Spinal cord (tissue), 10 donors: ENCODE measurements around the gene YIF1A. TPM values are rescaled to one million over a fixed set of nuclear protein-coding genes. Genes with fewer than 3 reads are reported as not detected.

Source experiments
- DNase-seq, 6 donors: peaks; one replicate each; pipeline versions ENCODE4 v3.0.0 to v3.0.0-alpha.2; 2013 to 2015; ENCODE audit warnings: low spot score in 6 of 6, low read depth in 4 of 6
- H3K27ac ChIP-seq: one replicate; pipeline ENCODE4 v1.5.1; 2013; ENCODE audit warnings: low read depth, low read length, control low read depth
- H3K27me3 ChIP-seq: one replicate; pipeline ENCODE4 v1.6.1; 2013; ENCODE audit warnings: low read length; ENCODE audit not compliant: control insufficient read depth, insufficient read depth
- H3K36me3 ChIP-seq: one replicate; pipeline ENCODE4 v1.6.1; 2013; ENCODE audit warnings: low read length; ENCODE audit not compliant: control insufficient read depth, insufficient read depth
- H3K4me1 ChIP-seq: one replicate; pipeline ENCODE4 v1.6.1; 2013; ENCODE audit warnings: low read length; ENCODE audit not compliant: control insufficient read depth, insufficient read depth
- H3K4me3 ChIP-seq: one replicate; pipeline ENCODE4 v1.5.1; 2013; ENCODE audit warnings: low read depth, low read length, control low read depth
- H3K9me3 ChIP-seq: one replicate; pipeline ENCODE4 v1.6.1; 2013; ENCODE audit warnings: low read length; ENCODE audit not compliant: control insufficient read depth, insufficient read depth
- WGBS: methylation state at CpG from one replicate; pipeline ENCODE4 v1.1.5; 2013; ENCODE audit warnings: missing lambda C conversion rate; ENCODE audit not compliant: insufficient coverage; 5-methylcytosine and 5-hydroxymethylcytosine counted together
- polyA plus RNA-seq, 2 donors: library from polyadenylated mRNA; unstranded; fragments of 120-200 nt; gene quantifications; one replicate each; pipeline ENCODE4 v1.2.1, GENCODE V29; 2013; ENCODE audit not compliant: insufficient read length in 2 of 2
- total RNA-seq, 2 donors: library from RNA; depleted of rRNA in 1 of 2; stranded (reverse); fragments of 120-200 nt in 1 of 2; fragments of >200 nt in 1 of 2; gene quantifications; one replicate each; pipeline versions ENCODE4 v1.2.3 to v1.2.4, GENCODE V29; 2013 to 2014
- donor health status: healthy.

Gene YIF1A
- total and polyA plus RNA-seq, 4 donors = 43.7 to 87.7 (median 79.6) TPM

- no peak for DNase-seq
- Histone ChIP-seq H3K9me3 (no peaks in the 10 kb centered on the region), H3K36me3 (peaks cover 63% of the 10 kb centered on the region), H3K4me1 (peaks cover 22% of the 10 kb centered on the region), H3K27me3 (no peaks in the 10 kb centered on the region), H3K4me3 (no peak overlapping the region), H3K27ac (no peak overlapping the region)
- WGBS = 89% methylated on average over 1 of the region's 2 CpGs
Measured at GRCh38 chr11:66272596-66272995, 16.3 kb downstream of the YIF1A start.

- DNase-seq = no peak
- no peak overlapping the region for H3K27ac ChIP-seq
- no peaks in the 10 kb centered on the region for H3K9me3 ChIP-seq
- peaks cover 67% of the 10 kb centered on the region for H3K36me3 ChIP-seq
- H3K4me1 ChIP-seq = peaks cover 23% of the 10 kb centered on the region
- H3K27me3 ChIP-seq = no peaks in the 10 kb centered on the region
- WGBS = 77% methylated on average over 3 of the region's 7 CpGs
- no peak overlapping the region for H3K4me3 ChIP-seq
Measured at GRCh38 chr11:66271816-66272215, 17.1 kb downstream of the YIF1A start.

GRCh38 chr11:66268952-66269905 lies 19.7 kb downstream of the YIF1A start:
- under 1% methylated on average over 24 of the region's 32 CpGs for WGBS
- H3K4me1 ChIP-seq = peaks cover 35% of the 10 kb centered on the region
- peak overlapping the region; percentile 96 for H3K4me3 ChIP-seq
- no peaks in the 10 kb centered on the region for H3K9me3 ChIP-seq
- peak overlapping the region; percentile 96 for H3K27ac ChIP-seq
- H3K27me3 ChIP-seq = no peaks in the 10 kb centered on the region
- peaks cover 67% of the 10 kb centered on the region for H3K36me3 ChIP-seq
- DNase-seq = peak in 1 of 6 donors; percentile 17

- peaks cover 68% of the 10 kb centered on the region for H3K36me3 ChIP-seq
- H3K27me3 ChIP-seq = no peaks in the 10 kb centered on the region
- no peaks in the 10 kb centered on the region for H3K9me3 ChIP-seq
- 0% methylated on average over 53 of the region's 64 CpGs for WGBS
- H3K27ac ChIP-seq = peak within 1 kb of the TSS; percentile 99
- peak within 1 kb of the TSS; percentile 96 for H3K4me3 ChIP-seq
- DNase-seq = peak; percentile 99 to 100 (median 100)
- peaks cover 35% of the 10 kb centered on the region for H3K4me1 ChIP-seq
Measured at GRCh38 chr11:66268244-66268951, 20.5 kb downstream of the YIF1A start, which contains the start of gene RAB1B. RAB1B (plus strand) TSS chr11:66268639; CDS start chr11:66268680, 41 bp downstream.

- no peaks in the 10 kb centered on the region for H3K27me3 ChIP-seq
- peak overlapping the region; percentile 81 for H3K4me3 ChIP-seq
- DNase-seq = peak in 4 of 6 donors; percentile 76 to 95 (median 86)
- 0% methylated on average over 47 of the region's 61 CpGs for WGBS
- no peaks in the 10 kb centered on the region for H3K9me3 ChIP-seq
- H3K27ac ChIP-seq = peak overlapping the region; percentile 99
- peaks cover 35% of the 10 kb centered on the region for H3K4me1 ChIP-seq
- peaks cover 68% of the 10 kb centered on the region for H3K36me3 ChIP-seq
Measured at GRCh38 chr11:66267379-66268243, 21.3 kb downstream of the YIF1A start.

GRCh38 chr11:66267039-66267378 lies 21.9 kb downstream of the YIF1A start:
- Histone ChIP-seq H3K4me1 (peaks cover 35% of the 10 kb centered on the region), H3K27me3 (no peaks in the 10 kb centered on the region), H3K27ac (peak overlapping the region; percentile 99), H3K4me3 (peak overlapping the region; percentile 81), H3K9me3 (no peaks in the 10 kb centered on the region), H3K36me3 (peaks cover 69% of the 10 kb centered on the region)
- DNase-seq = no peak
- WGBS = 26% methylated on average over 6 of the region's 13 CpGs

- H3K36me3 ChIP-seq = peaks cover 69% of the 10 kb centered on the region
- 76% methylated on average over 20 of the region's 20 CpGs for WGBS
- no peaks in the 10 kb centered on the region for H3K27me3 ChIP-seq
- peak overlapping the region; percentile 81 for H3K4me3 ChIP-seq
- peaks cover 35% of the 10 kb centered on the region for H3K4me1 ChIP-seq
- H3K9me3 ChIP-seq = no peaks in the 10 kb centered on the region
- peak overlapping the region; percentile 99 for H3K27ac ChIP-seq
- DNase-seq = no peak
Measured at GRCh38 chr11:66266378-66267038, 22.4 kb downstream of the YIF1A start.

GRCh38 chr11:66265531-66266377 lies 23.2 kb downstream of the YIF1A start:
- no peaks in the 10 kb centered on the region for H3K9me3 ChIP-seq
- no peaks in the 10 kb centered on the region for H3K27me3 ChIP-seq
- no peak overlapping the region for H3K4me3 ChIP-seq
- H3K4me1 ChIP-seq = peaks cover 35% of the 10 kb centered on the region
- H3K36me3 ChIP-seq = peaks cover 72% of the 10 kb centered on the region
- no peak overlapping the region for H3K27ac ChIP-seq
- no peak for DNase-seq
- WGBS = 93% methylated on average over 19 of the region's 26 CpGs
